GM19455 (cell line): ENCODE results near the gene CTBP1.
"Not testable (repeated sequence)": the region's sequence is repeated elsewhere in the genome, so short reads cannot be mapped to it uniquely, and the experiment has no call there.

Experiments
- ATAC-seq: cut with Tn5 transposase; IDR thresholded peaks from one replicate; pipeline ENCODE4 v1.9.1; 2021; ENCODE audit not compliant: unreplicated experiment

The CTBP1 gene

DNA sequence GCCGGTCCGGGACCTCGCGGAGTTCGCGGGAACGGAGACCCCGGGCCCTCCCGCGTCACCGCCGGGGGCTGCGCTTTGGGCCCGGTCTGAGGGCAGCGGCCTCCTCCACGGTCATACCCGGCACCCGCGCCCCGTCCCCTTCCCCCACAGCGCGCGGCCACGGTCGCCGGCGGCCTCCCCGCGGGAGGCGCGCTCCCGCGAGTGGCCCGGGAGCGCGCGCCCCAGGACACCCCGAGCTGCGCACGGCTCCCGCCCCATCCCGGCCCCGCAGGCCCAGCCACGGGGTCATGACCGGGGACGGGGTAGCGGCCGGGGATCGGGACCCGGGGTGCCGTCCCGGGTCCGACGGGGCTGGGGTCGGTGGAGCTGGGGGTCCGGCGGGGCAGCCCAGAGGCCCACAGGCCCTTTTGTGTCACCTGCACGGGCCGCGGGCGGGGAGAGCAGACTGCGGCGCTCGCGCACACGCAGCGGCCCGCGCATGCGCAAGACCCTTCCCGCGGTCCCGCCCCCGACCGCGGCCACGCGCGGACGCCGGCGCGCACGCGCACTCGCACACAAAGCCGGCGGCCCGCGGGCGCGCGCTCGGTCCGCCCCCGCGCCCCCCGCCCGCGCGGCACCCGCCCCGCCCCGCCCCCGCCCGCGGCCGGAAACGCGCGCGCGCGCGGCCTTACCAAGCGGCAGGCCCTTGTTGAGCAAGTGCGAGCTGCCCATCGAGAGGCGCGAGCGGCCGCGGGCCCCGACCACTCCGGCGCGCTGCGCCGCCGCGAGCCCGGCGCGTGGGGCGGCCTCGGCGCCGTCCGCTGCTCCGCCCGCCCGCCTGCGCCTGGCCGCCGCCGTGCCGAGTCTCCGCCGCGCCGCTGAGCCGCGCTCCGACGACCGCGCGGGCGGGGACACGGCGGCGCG lies at the start of gene CTBP1:
TSS of gene CTBP1 (minus strand) at position 886 of the 903 bp plus-strand sequence. CDS start 7,799 bp downstream, outside the sequence.
- ATAC-seq = peak; percentile 40

DNA sequence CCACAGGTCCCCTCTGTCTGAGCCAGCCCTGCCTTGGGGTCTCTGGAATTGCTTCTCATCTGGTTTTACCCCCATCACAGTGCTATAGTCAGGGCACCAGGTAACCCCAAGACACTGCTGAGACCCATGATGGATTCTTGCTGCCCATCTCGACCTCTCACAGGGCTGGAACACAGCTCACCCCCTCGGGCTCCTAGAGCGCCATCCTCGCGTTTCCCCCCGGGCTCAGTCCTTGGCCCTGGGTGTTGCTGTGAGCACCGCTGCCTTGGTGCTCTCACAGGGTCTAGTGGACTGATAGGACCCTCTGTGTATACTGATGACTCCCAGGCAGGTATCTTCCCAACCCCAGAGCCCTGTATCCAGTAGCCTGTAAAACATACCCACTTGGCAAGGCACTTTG lies 49.5 kb upstream of the CTBP1 start:
- no peak for ATAC-seq

DNA sequence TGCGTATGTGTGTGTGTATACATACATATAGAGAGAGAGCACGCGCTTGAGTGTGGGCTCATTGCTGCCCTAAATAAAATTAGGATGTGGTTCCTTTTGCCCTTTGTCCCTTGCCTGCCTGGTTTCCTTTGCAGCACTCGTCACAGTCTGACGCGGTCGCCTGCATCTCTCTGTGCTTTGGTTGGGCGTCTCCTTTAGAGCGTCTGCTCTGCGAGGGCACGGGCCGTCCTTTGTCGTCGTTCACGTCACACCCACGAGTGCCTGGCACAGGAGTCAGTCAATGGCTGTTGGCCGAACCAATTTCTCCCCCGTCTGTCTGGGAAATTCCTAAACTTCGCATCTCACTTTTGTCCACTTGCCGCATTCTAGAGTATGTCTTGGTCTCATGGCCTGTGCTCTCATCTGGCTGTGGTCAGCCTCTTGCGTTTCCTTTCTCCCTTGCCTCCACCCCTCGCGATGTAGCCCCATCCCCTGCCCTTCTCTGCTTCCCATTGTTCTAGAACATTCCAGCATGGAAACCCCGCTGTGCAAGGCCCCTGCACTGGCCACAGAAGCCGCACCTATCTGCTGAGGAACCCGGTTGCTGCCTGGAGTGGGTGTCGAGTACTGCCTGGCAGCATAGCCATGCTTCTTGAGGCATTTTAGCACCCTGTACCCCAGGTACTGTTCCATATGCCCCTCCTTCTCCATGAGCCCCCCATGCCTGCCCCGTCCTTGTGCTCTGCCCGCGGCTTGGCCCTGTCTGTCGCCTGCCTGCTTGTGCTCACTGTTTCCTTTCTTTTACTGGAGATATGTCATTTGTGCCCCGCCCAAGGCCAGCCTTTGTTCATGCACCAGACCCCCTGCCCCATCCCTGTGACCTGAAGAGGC lies 48.8 kb upstream of the CTBP1 start:
- no peak for ATAC-seq

DNA sequence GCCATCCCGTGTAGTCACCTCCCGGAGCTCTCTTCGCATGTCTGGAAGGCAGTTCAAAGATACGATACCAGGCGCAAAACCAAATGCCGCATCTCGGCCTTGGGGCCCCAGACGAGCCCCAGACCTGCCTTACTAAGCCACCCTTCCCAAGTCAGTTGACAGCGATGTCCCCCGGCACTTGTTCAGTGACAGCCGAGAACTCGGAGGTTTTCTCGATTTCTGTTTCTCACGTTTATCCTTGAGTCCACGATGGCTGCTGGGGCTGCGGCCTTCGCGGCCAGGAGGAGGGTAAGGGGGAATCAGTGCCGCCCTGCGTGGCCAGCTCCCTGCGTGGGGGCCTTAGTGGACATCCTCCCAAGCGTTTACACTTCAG lies 48.1 kb upstream of the CTBP1 start:
- ATAC-seq = no peak

DNA sequence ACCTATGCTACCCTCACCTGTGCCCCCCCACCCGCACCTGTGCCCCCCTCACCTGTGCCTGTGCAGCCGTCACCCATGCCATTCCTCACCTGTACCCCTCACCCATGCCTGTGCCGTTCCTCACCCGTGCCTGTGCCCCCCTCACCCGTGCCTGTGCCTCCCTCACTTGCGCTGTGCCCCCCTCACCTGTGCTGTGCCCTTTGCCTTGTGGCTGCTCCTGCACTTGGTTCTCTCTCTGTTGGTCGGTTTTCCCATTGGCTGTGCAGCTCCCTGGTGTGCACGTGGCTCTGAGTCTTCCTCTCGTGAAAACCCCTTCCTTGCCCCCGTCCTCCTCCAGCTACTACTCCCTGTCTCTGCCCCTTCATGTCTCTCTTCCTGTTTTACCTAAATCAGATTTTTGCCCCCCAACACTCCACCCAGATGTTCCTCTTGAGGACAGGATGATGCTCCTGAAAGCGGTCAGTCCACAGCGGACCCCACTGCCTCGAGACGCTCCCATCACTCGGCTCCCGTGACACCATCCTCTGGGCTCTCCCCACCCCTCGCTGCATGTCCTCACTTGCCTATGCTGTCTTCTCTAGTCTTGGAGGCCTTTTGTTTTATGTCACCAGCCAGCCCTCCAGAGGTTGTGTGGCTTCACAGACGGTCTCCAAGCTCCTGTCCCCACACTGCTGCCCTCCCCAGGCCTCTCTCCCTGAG lies 47.5 kb upstream of the CTBP1 start:
- no peak for ATAC-seq

DNA sequence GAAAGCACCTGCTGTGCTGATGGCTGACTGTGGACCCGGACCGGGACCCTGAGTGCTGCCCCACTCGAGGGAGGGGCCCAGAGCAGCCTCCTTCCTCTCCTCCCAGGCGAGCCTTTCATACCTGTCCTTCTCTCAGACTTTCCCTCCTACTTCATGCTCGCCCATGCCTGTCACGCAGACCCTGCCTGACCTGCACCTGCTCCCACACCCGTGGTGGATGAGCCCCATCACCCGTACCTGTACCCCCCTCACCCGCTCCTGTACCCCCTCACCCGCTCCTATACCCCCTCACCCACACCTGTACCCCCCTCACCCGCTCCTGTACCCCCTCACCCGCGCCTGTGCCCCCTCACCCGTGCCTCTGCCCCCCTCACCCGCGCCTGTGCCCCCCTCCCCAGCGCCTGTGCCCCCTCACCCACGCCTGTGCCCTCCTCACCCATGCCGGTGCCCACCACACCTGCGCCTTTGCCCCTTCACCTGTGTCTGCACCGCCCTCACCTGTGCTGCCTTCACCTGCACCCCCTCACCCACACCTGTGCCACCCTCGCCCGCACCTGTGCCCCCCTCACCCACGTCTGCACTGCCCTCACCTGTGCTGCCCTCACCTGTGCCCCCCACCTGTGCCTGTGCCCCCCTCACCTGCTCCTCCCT lies 46.6 kb upstream of the CTBP1 start:
- no peak for ATAC-seq

DNA sequence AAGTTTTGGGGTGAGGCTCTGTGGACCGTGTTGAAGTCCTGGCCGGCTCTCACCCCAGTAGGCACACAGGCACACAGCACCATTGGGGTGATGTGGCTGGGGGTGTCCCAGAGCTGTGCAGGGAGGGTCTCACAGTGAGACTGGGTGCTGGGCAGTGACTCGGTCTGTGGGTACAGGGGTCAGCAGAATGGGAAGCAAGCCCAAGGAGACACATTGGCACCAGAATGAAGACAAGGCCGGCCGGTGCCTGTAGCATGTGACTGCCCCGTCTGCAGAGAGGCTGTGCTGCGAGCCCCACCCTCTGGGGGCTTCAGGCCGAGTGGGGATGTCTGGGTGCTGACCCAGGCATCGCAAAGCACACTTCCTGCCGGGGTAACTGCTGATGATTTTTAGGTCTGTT lies 46.0 kb upstream of the CTBP1 start:
- no peak for ATAC-seq

DNA sequence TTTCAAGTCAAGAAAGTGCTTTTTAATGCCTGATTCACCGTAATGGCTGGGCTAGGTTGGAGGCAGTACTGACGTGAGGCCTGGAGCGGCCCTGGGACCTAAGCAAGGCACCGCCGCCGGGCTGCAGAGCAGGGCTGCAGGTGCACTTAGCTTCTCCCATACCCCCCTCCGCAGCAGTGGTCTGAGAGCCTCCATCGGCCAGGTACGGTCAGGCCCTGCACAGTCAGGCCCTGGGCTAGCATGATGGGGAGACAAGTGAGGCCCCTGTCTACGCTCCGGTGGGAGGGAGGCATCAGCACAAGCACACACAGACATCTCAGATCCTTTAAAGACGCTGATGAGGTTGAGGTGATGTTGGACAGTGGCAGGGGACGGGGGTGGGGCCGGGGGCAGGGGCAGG lies 45.5 kb upstream of the CTBP1 start:
- no peak for ATAC-seq

DNA sequence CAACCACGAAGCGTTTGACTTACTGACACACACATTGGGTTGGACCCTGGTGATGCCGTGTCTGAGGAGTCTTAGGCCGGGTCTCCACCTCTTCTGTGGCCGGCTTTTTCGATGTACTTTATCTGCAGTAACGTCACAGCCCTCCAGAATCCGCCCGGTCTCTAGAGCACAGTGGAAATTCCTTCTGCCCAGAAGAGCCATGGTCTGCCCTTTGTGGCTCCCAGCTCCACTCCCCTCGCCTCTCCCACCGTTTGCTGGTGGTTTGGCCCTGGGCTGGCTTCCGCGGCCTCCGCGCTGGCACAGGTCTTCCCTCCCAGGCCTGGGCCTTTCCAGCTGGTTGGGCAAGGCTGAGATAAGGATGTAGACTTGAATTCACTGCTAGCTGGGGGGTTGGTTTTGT lies 45.1 kb upstream of the CTBP1 start:
- no peak for ATAC-seq

DNA sequence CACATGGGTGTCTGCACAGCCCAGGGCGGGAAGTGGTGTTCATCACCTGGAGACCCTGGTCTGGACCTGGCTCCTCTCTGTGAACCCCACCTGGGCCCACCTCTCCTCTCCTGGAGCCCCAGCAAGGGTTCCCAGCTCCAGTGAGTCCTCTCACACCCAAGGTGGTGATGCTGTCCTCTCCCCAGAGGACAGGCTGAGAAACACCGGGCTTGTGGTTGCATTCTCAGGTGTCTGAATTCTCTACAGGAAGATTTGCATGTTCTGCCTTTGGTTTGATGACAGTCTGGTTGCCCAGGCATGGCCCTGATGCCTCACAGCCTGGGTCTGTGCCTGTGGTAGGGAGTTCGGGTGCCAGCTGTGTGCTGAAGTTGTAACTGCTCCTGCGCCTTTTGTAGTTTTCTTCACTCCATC lies 44.6 kb upstream of the CTBP1 start:
- ATAC-seq = no peak

DNA sequence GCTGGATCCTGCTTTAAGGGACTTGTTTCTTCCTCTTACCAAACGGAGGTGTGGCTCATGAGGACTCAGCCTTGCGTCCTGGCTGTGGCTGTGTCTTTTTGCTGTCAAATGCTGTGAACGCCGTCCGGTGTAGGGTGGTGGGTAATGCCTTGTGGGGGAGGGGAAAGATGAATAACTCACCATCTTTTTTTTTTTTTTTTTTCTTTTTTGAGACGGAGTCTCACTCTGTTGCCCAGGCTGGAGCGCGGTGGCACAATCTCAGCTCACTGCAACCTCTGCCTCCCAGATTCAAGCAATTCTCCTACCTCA lies 43.7 kb upstream of the CTBP1 start:
- ATAC-seq = not testable (repeated sequence)

DNA sequence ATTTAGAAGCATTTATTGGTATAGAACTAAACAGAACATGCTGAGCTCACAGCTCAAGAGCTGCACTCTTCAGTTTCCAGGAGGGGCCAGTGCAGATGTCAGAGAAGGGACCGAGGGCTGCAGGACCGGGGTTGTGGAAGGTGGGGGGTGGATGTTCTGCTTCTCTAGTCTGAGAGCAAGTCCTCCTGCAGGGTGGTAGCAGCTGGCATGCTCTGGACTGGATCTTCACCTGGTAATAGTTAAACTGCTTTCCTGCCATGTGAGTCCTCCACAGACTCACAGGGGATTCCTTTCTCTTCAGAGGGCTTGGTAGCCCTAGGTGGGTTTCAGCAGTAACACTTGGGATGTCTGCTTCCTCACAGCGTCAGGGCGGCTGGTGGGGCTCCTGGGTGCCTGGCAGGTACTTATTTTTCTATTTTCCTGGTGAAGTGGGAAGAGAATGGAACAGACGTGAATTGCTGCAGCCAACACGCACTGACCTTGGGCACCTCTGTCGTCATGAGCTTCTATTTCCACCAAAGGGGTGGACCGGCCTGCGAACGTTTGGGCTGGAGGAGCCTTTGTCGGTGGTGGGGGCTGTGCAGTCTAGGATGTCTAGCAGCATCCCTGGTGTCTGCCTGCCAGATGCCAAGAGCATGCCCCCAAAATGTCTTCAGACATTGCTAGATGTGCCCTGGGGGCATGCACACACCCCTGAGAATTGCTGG lies 43.2 kb upstream of the CTBP1 start:
- no peak for ATAC-seq

DNA sequence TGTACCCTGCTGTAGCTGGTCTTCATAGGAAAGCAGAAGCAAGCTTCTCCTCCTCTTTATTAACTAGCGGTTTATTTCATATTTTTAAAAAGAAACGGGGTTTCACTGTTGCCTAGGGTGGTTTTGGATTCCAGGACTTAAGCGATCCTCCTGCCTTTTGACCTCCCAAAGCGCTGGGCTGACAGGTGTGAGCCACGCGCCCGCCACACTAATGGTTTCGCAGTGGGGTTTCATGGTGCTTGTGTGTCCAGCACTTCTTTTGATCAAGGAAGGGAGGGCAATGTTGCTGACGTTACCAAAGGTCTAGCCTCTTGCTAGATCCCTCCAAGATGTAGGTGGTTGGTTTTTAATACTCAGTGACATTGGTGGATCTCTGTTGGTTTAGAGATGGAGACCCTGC lies 42.2 kb upstream of the CTBP1 start:
- no peak for ATAC-seq

DNA sequence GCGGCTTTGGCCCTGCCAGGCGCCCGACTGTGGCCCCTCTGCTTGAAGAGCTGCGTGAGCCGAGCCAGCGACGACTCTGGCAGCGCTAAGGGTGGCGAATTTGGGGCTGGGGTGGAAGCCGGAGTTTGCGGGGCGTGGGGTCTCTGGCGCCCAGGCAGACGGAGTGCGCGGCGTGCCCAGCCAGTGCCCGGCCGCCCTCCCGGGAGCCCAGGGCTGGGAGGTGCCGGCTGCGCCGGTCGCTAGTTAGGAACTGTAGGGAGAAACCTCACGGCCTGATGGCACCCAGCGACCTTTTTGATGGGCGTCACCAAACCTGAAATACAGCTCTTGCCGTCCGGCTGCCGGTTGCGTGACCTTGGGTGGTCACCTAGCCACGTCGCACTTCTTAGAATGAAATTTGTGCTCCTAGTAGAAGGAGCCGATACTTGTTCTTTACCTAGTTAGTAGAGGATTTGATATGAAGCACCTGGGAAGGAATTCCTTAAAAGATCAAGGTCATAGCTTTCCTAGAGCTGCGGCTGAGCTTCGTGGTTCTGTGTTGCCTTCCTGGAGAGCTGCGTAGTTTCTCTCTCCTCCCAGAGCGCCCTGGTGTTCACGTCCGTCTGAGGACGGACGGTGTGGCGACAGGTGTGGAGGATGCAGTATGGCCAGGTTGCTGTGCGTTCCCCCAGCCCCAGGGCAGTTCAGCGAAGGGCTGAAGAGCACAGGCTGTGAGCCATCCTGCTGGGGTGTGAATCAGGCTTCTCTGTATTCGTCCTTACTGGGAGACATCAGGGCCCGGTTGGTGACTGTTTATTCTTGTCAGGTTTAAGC lies 41.4 kb upstream of the CTBP1 start:
- no peak for ATAC-seq

DNA sequence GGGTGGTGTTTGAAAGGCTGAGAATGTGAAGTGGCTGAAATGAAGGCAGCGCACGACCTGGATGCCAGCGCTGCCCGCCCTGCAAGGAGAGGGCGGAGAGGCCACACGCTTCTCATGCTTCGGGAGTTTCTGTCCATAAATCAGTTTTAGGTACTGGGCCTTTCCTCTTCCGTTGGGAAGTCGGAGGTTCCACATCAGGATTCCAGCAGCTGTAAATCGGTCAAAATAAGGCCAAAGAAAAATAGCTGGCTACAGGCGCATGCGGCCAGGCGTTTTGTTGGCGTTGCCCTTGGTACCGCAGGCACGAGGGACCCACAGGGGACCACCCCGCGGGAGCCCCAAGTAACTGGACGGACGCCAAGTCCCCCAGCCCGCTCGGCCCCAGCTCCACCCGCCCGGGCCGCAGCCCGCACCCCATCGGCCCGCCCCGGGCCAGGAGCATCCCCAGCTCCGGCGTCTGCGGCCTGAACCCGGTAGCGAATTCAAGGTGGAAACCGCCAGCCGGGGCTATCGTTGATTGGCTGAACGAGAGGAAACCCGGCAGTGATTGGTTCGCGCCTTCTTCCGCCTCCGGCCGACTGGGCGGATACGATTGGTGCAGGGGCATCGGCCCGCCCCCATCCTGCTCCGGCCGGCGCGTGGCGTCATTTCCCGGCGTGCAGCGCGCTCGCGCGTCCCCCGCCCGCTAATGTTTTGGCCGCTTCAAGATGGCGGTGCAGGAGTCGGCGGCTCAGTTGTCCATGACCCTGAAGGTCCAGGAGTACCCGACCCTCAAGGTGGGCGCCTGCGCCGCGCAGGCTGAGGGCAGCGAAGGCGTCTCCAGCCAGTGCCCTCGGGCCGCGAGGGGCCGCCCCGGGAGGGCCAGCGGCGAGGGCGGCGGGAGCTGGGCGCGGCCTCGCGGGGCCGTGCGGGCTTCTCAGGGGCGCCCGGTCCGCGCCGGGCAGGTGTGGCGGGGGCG lies 40.6 kb upstream of the CTBP1 start, which contains the start of gene MAEA:
TSS of gene MAEA (plus strand) at position 685 of the 958 bp plus-strand sequence. CDS start at position 708, 23 bp downstream.
- peak; percentile 93 for ATAC-seq

DNA sequence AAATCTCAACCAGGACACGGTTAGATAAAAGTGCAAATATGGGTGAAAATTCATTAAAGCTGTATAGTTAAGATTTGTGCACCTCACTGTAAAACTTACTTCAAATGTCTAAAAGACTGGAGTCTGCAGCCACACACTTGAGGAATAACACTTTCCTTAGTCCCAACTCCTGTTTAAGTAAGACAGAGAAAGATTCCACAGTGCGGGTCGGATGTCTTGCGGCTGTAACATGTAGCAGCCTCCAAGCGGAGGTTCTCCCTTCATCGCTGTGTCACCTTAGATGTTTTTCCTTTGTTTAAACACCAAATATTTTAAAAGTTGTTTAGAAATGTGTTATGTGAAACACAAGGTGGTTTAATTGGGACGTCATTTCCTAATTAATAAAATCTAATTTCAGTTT lies 39.9 kb upstream of the CTBP1 start:
- no peak for ATAC-seq

DNA sequence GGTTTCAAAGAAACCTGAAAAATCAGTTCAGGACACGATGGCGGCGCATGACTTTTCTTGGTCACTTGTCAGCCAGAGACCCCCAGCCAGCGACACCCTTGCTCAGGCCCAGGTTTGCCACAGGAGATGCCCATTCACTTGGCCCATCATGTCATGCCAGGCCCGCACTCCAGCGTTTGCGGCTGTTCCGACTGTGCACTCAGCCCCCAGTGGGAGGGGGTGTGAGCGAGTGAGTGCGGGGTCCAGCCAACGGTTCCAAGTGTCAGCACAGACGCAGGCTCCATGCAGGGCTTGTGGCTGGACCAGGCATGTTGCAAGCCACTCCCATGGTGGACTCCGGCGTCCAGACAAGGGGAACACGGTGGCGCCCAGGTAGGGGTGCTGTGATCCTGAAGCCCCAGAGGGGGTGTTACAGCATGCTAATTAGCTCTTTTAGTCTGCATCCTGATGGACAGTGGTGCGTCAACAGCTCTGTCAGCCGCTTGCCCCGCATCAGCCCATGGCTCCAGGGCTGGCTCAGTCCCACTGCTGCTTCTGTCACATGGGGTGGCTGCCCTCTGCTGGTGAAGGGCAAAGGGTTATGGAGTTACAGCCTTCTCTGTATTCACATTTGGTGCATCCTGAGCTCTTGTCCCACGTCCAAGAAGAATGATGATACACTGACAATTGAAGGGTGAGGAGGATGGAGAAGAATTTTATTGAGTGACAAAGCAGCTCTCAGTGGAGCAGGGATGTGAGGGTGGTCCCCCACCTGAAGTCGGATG lies 37.0 kb upstream of the CTBP1 start:
- no peak for ATAC-seq
